Left colon (tissue), 2 donors: ENCODE results near the gene CTXND2. TPM values are rescaled to one million over a fixed set of nuclear protein-coding genes. Genes with fewer than 3 reads are reported as not detected.
"Not testable (repeated sequence)": the region's sequence is repeated elsewhere in the genome, so short reads cannot be mapped to it uniquely, and the experiment has no call there.

ENCODE experiments used
- ATAC-seq: fragments of 200-7000 bp; cut with Tn5 transposase; one replicate; pipeline ENCODE4 v1.9.1; 2020; ENCODE audit warnings: mild to moderate bottlenecking, moderate library complexity
- DNase-seq, 2 donors: peaks; one replicate each; pipeline ENCODE4 v3.0.0-alpha.2; 2020
- intact Hi-C, 2 donors: fragments of 100-400 bp; cut with DNase I in 1 of 2; cut with micrococcal nuclease in 1 of 2; formaldehyde crosslinking; loops; one replicate each; pipeline versions ENCODE4 v1.11.2 to v1.14.0; 2022; cut with DNase I, micrococcal nuclease
- total RNA-seq, 2 donors: library from RNA; stranded (reverse); fragmentation: NEBNext Ultra II Directional; extraction: Animal tissue kit (Norgen Biotek cat#: 25700); gene quantifications; one replicate each; pipeline ENCODE4 v1.2.1, GENCODE V29; 2021
- donor health status: DM: no; HTN: no; CAD: no.
- donor health status: DM: yes; HTN: yes; CAD: no.

The CTXND2 gene
- total RNA-seq, 2 donors from 2014 or later: not detected

DNA sequence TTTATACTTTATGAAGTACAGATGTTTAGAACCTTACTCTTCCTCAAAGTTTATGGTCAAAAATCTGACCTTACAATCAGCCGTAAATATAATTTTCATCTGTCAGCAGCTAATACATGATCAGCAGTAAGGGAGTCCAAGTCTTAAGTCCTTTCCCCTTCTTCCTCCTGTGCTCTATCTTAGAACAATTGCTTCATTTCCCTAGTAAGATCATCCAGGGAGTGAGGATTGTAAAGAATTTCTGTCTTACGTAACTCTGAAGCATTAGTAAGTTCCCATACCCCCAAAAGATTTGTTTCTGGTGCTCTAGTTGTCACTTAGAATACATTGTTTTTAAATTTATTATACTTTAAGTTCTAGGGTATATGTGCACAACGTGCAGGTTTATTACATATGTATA, 41.4 kb downstream of the CTXND2 start:
- no peak for ATAC-seq
- DNase-seq: no peak
- intact Hi-C loops: no loop called here

DNA sequence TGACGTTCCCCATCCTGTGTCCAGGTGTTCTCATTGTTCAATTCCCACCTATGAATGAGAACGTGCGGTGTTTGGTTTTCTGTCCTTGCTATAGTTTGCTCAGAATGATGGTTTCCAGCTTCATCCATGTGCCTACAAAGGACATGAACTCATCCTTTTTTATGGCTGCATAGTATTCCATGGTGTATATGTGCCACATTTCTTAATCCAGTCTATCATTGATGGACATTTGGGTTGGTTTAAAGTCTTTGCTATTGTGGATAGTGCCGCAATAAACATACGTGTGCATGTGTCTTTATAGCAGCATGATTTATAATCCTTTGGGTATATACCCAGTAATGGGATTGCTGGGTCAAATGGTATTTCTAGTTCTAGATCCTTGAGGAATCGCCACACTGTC, 41.8 kb downstream of the CTXND2 start:
- ATAC-seq, DNase-seq, intact Hi-C loops: not testable (repeated sequence)

DNA sequence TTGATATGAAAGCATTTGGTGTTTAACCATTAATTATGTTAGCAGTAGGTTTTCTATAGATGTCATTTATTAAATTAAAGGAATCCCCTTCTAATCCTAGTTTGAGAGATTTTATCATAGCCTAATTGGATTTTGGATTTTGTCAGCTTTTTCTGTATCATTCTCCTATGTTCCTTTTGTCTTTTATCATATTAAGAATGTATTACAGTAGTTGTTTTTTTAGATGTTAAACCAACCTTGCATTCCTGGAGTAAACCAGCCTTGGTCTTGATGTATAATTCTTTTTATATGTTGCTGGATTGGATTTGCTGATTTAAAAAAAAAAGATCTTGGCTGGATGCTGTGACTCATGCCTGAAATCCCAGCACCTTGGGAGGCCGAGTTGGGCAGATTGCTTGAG, 44.8 kb downstream of the CTXND2 start:
- DNase-seq (no peak), ATAC-seq (no peak)
- intact Hi-C loops: no loop called here

DNA sequence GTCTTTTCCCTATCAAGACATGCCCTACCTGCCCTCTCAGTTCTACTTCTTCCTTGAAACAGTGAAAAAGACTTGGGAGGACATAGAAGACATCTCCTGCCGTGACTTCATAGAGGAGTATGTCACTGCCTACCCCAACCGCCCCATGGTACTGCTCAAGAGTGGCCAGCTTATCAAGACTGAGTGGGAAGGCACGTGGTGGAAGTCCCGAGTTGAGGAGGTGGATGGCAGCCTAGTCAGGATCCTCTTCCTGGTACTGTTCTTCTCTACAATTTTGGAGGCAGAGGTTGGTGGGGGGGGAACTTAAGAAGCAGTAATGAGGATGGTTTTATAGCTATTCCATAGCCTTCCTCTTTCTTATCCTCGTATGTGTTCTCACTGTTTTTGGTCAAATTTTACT, 57.9 kb downstream of the CTXND2 start:
- intact Hi-C loops: no loop called here
- DNase-seq (no peak), ATAC-seq (no peak)

DNA sequence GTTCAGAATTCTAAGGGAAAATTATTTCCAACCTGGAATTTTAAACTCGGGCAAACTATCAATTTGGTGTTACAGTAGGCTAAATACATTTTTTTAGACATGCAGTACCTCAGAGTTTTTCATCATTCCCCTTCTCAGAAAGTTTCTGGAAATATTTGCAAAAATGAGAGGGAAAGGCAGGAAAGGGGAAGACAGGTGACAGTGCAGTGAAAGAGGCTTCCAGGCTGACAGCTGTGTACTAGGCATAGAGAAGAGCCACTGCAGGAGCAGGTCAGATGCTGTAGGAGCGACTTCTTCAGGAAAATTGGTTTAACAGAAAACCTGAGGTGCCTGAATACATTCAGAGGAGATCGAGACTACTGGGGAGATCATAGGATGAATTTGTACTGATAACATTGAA, 67.8 kb downstream of the CTXND2 start:
- no peak for DNase-seq
- no peak for ATAC-seq
- intact Hi-C loops: no loop called here

DNA sequence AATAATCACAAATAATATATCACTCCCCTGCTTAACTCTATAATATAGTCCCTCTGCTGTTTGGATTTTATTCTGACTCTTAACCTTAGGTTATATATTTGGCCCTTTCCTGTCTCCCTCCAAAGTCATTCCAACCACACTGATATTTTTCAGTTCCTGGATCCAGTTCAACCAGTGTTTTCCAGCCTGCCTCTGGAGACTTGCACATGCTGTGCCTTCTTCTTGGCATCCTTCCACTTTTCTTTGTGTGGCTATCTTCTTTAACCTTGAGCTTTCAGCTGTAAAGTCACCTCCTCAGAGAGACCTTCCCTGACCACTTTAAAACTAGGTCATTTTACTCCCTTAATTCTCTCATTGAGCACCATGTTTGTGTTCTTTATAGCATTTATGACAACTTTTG, 68.3 kb downstream of the CTXND2 start:
- intact Hi-C loops: no loop called here
- DNase-seq (no peak), ATAC-seq (no peak)

DNA sequence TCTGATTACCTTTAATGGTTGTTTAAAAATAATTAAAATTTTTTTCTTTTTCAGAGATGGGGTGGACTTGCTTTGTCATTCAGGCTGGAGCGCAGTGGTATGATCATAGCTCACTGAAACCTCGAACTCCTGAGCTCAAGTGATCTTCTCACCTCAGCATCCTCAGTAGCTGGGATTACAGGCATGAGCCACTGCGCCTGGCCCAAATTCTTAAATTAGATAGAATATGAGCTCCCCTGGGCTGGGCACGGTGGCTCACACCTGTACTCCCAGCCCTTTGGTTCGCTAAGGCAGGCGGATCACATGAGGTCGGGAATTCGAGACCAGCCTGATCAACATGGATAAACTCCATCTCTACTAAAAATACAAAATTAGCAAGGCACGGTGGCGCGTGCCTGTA, 70.7 kb downstream of the CTXND2 start:
- DNase-seq: no peak
- intact Hi-C loops: no loop called here
- ATAC-seq: no peak

DNA sequence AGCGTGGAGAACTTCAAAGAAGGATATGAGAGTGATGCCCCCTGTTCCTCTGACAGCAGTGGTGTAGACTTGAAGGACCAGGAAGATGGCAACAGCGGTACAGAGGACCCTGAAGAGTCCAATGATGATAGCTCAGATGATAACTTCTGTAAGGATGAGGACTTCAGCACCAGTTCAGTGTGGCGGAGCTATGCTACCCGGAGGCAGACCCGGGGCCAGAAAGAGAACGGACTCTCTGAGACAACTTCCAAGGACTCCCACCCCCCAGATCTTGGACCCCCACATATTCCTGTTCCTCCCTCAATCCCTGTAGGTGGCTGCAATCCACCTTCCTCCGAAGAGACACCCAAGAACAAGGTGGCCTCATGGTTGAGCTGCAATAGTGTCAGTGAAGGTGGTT, 73.7 kb downstream of the CTXND2 start:
- intact Hi-C loops: no loop called here
- ATAC-seq (peak; percentile 15), DNase-seq (no peak)

DNA sequence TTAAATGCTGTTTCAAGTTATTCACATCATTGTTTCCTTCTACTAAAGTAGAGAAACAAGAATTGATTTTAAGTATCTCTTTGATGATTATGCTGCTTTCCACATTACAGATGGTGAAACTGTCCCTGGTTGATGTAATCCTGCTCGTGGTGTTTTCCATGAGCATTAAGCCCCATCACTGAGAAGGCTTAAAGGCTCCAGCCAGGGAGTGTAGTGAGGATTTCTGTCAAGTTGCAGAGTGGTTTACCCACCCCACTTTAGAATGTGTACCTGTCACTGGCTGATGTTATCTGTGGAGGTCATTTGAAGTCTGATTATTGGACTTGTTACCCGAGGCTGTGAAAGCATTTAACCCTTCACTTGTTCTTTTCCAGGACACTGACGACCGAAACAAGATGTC, 74.8 kb downstream of the CTXND2 start:
- no peak for DNase-seq
- intact Hi-C loops: no loop called here
- no peak for ATAC-seq

Other genes starting within 250 kb of the CTXND2 start
- 10 to 100 TPM; 71.3 to 87.1 TPM for gene GOLPH3L, start 190.0 kb upstream of the CTXND2 start, total RNA-seq
- gene HORMAD1, start 166.2 kb upstream of the CTXND2 start, total RNA-seq: 1 to 10 TPM in 1 of 2 donors, under 1 TPM in 1; 0.49 to 1.7 TPM
- 100 to 1,000 TPM; 576 to 638 TPM for gene CTSS, start 121.4 kb upstream of the CTXND2 start, total RNA-seq
- 10 to 100 TPM; 23.8 to 49.6 TPM for gene CTSK, start 78.9 kb upstream of the CTXND2 start, total RNA-seq
- 10 to 100 TPM; 36.9 to 43.1 TPM for gene ARNT, start 10.5 kb upstream of the CTXND2 start, total RNA-seq
- 10 to 100 TPM; 35.7 to 38.9 TPM for gene SETDB1, start 39.2 kb downstream of the CTXND2 start, total RNA-seq
- gene CERS2, start 87.7 kb downstream of the CTXND2 start, total RNA-seq: 100 to 1,000 TPM; 179 to 205 TPM
- not detected for gene ANXA9, start 95.2 kb downstream of the CTXND2 start, total RNA-seq
- 10 to 100 TPM; 43.5 to 50.4 TPM for gene MINDY1, start 119.8 kb downstream of the CTXND2 start, total RNA-seq
- 10 to 100 TPM; 18.9 to 19.0 TPM for gene PRUNE1, start 121.3 kb downstream of the CTXND2 start, total RNA-seq
- gene BNIPL, start 149.4 kb downstream of the CTXND2 start, total RNA-seq: under 1 TPM; 0.61 to 0.75 TPM
- gene C1orf56, start 160.6 kb downstream of the CTXND2 start, total RNA-seq: 1 to 10 TPM; 3.0 to 4.1 TPM
- 10 to 100 TPM; 65.5 to 74.4 TPM for gene CDC42SE1, start 172.5 kb downstream of the CTXND2 start, total RNA-seq
- under 1 TPM; 0.21 to 0.81 TPM for gene MLLT11, start 173.3 kb downstream of the CTXND2 start, total RNA-seq
- 10 to 100 TPM; 14.7 to 15.8 TPM for gene GABPB2, start 183.6 kb downstream of the CTXND2 start, total RNA-seq